ENCODE data around the gene HDAC11. TPM values are rescaled to one million over a fixed set of nuclear protein-coding genes. Genes with fewer than 3 reads are reported as not detected.

Gene HDAC11
- total and polyA plus RNA-seq, 9 of the 15 experiments (the other 6 are each of a cell fraction or from before 2014, with no cell fraction given) = 0.60 to 6.0 (median 4.5) TPM

- TF ChIP-seq, protein P1, sequence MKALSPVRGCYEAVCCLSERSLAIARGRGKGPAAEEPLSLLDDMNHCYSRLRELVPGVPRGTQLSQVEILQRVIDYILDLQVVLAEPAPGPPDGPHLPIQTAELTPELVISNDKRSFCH (CRISPR knock-in tag; IDR thresholded peaks at IDR 0.05) = no peak
- TF ChIP-seq, protein P1 (tag; IDR thresholded peaks at IDR 0.05) = peak; percentile 91
- peak; percentile 27; the same call in 1 of the 2 replicates for TF ChIP-seq NFE2 (IDR thresholded peaks at IDR 0.05; ENCODE audit: low read depth)
- TF ChIP-seq ZNF318 (IDR thresholded peaks at IDR 0.05; ENCODE audit: borderline replicate concordance in 1 of 2, low read depth in 1 of 2) = no peak
- peak; percentile 96 to 98 for TF ChIP-seq RCOR1 (IDR thresholded peaks at IDR 0.05; ENCODE audit: borderline replicate concordance in 1 of 2, low read depth in 2 of 2, low read length in 2 of 2)
- no peak; the same call in 1 of the 2 replicates for TF ChIP-seq XRCC5 (IDR thresholded peaks at IDR 0.05; ENCODE audit: low read depth, low read length)
- TF ChIP-seq ATF2 (CRISPR knock-in tag; IDR thresholded peaks at IDR 0.05) = no peak
- TF ChIP-seq GTF2A2 (tag; IDR thresholded peaks at IDR 0.05) = no peak
- no peak for TF ChIP-seq HMG20A (CRISPR knock-in tag; conservative IDR thresholded peaks at IDR 0.05)
- TF ChIP-seq SREBF2 (CRISPR knock-in tag; IDR thresholded peaks at IDR 0.05) = no peak
- peak in 1 of 2 experiments; percentile 41; a peak in 1 of 4 replicates for TF ChIP-seq SIN3A (IDR thresholded peaks at IDR 0.05; ENCODE audit: borderline replicate concordance in 2 of 2, control insufficient read depth in 1 of 2, low read depth in 2 of 2, low read length in 2 of 2)
- 0 out of 2 replicates have a peak, but pooled peaks have one; percentile 20 for TF ChIP-seq MEF2A (IDR thresholded peaks at IDR 0.05; ENCODE audit: control insufficient read depth, low read depth, low read length)
- TF ChIP-seq SRSF7 (optimal IDR thresholded peaks at IDR 0.05; ENCODE audit: low read depth, low read length) = no peak
- peak; percentile 91 for TF ChIP-seq MTA2 (IDR thresholded peaks at IDR 0.05; ENCODE audit: low read depth)
- no peak for TF ChIP-seq ZNF398 (CRISPR knock-in tag; IDR thresholded peaks at IDR 0.05)
These were observed 4.9 kb downstream of the HDAC11 start (continued) for GRCh38 chr3:13484851-13485590.

All from K562 (cell line).